ENCODE data around the gene RPAIN.

DNA sequence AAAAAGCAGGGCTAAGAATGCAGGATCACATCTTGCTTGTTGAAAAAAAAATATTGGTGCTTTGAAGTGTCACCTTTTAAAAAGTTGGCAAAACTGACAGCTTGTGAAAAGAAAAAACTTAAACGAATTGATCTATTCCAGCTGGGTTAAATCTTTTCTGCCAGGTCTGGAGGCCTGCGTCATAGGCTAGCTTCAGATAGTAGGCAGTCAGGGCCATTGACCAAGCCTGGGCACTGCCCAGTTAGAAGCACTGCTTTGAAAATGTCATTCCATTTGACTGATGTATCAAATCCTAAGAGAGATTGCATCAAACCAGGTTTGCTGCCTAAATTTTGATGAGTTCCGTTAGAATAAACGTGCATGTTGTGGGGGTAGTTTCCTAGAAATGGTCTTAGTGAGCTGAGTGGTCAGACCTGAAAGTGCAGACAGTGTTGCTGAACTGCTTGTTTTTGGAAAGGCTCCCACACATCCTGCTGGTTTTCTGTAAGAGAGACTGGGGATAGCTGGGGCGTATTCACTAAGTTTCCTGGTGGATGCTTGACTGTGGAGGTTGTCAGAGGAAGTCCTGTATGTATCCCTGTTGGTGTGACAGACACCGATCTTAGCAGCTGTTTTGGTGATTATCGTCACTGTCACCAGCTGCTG is 39.4 kb upstream of the RPAIN start:
- TF ChIP-seq POLR2A (IDR thresholded peaks at IDR 0.05) (no peak), POLR2AphosphoS5 (IDR thresholded peaks at IDR 0.05; ENCODE audit: insufficient read depth in 1 of 2, low read depth in 1 of 2) (no peak)
- TF ChIP-seq, protein P1, sequence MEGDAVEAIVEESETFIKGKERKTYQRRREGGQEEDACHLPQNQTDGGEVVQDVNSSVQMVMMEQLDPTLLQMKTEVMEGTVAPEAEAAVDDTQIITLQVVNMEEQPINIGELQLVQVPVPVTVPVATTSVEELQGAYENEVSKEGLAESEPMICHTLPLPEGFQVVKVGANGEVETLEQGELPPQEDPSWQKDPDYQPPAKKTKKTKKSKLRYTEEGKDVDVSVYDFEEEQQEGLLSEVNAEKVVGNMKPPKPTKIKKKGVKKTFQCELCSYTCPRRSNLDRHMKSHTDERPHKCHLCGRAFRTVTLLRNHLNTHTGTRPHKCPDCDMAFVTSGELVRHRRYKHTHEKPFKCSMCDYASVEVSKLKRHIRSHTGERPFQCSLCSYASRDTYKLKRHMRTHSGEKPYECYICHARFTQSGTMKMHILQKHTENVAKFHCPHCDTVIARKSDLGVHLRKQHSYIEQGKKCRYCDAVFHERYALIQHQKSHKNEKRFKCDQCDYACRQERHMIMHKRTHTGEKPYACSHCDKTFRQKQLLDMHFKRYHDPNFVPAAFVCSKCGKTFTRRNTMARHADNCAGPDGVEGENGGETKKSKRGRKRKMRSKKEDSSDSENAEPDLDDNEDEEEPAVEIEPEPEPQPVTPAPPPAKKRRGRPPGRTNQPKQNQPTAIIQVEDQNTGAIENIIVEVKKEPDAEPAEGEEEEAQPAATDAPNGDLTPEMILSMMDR (IDR thresholded peaks at IDR 0.05), result no peak
